Measurements from ENCODE around the gene C3orf22. TPM values are rescaled to one million over a fixed set of nuclear protein-coding genes. Genes with fewer than 3 reads are reported as not detected.

Gene C3orf22
- total RNA-seq, 1 donor: not detected

GRCh38 chr3:126517986-126518778, 40.5 kb downstream of the C3orf22 start:
- TF ChIP-seq, protein P1, sequence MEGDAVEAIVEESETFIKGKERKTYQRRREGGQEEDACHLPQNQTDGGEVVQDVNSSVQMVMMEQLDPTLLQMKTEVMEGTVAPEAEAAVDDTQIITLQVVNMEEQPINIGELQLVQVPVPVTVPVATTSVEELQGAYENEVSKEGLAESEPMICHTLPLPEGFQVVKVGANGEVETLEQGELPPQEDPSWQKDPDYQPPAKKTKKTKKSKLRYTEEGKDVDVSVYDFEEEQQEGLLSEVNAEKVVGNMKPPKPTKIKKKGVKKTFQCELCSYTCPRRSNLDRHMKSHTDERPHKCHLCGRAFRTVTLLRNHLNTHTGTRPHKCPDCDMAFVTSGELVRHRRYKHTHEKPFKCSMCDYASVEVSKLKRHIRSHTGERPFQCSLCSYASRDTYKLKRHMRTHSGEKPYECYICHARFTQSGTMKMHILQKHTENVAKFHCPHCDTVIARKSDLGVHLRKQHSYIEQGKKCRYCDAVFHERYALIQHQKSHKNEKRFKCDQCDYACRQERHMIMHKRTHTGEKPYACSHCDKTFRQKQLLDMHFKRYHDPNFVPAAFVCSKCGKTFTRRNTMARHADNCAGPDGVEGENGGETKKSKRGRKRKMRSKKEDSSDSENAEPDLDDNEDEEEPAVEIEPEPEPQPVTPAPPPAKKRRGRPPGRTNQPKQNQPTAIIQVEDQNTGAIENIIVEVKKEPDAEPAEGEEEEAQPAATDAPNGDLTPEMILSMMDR (IDR thresholded peaks at IDR 0.05; ENCODE audit: insufficient read depth, low read length): no peak
- H3K4me3 ChIP-seq (ENCODE audit: low read depth, low read length): no peak overlapping the region
- no peak for DNase-seq (ENCODE audit: low read depth)

GRCh38 chr3:126517291-126517951, 41.3 kb downstream of the C3orf22 start, which contains the start of gene UROC1:
TSS of gene UROC1 (minus strand) at chr3:126517773. CDS start at chr3:126517719, 54 bp downstream.
- no peak for DNase-seq (ENCODE audit: low read depth)
- no peak within 1 kb of the TSS for H3K4me3 ChIP-seq (ENCODE audit: low read depth, low read length)
- TF ChIP-seq, protein P1 (IDR thresholded peaks at IDR 0.05; ENCODE audit: insufficient read depth, low read length): no peak

DNA sequence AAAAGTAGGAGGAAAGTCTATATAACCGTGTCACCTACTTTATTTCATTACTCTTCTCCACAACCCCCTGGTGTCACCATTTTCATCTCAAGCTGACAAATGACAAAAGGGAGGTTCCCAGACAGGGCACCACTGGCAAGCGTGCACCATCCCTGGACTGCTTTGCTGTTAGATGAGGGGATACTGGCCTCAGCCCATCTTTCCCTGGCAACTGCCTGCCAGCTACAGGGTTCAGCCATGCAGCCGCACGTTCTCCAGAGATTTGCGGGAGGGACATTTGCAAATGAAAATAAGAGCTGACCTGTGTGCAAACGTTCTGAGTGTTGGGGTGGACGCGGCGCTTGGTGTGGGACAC, 41.8 kb downstream of the C3orf22 start:
- TF ChIP-seq, protein P1 (IDR thresholded peaks at IDR 0.05; ENCODE audit: insufficient read depth, low read length): no peak
- no peak for DNase-seq (ENCODE audit: low read depth)
- H3K4me3 ChIP-seq (ENCODE audit: low read depth, low read length): no peak overlapping the region

DNA sequence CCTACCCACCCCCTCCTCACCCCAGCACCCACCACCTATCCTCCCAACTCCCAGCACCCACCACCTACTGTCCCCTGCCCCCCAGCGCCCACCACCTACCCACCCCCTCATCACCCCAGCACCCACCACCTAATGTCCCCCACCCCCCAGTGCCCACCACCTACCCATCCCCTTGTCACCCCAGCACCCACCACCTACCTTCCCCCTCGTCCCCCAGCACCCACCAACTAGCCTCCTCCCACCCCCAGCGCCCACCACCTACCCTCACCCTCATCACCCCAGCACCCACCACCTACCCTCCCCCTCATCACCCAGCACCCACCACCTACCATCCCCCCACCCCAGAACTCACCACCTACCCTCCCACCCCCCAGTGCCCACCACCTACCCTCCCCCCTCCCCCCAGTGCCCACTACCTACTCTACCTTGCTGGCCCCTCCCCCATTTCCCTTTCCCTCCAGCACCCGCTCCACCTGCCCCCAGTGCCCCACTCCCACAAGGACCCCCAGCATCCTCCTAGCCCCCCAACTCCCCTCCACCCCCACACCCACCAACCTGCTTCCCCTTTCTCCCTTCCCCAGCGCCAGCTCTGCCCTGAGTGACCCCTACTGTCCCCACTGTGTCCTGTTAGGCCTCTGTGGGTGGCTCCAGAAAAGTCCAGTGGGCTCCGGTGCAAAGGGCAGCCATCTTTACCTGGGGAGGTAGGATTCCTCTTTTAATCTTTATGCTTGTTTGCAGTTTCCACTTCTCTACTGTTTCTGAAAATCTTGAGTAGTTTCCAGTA, 42.4 kb downstream of the C3orf22 start:
- DNase-seq (ENCODE audit: low read depth): no peak
- TF ChIP-seq, protein P1 (IDR thresholded peaks at IDR 0.05; ENCODE audit: insufficient read depth, low read length): no peak
- H3K4me3 ChIP-seq (ENCODE audit: low read depth, low read length): no peak overlapping the region

DNA sequence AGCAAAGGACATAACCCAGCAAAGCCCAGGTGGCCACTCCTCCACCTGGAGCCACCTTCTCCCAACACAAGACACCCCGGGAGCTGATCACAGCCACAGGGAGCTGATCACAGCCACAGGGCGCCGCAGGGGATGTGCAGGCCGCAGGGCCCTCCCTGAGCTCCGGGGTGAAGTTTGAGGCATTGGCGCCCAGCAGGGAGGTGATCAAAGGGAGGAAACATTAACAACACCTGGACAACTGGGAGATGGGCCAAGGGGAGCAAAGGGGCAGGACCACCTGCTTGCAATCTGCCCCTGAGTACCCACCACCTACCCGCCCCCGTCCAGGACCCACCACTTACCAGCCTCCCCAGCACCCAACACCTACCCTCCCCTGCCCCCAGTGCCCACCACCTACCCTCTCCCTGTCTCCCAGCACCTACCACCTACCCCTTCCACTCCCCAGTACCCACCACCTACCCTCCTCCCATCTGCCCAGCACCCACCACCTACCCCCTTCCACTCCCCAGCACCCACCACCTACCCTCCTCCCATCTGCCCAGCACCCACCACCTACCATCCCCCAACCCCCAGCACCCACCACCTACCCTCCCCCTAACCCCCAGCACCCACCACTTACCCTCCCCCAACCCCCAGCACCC, 43.5 kb downstream of the C3orf22 start:
- DNase-seq (ENCODE audit: low read depth): no peak
- H3K4me3 ChIP-seq (ENCODE audit: low read depth, low read length): no peak overlapping the region
- TF ChIP-seq, protein P1 (IDR thresholded peaks at IDR 0.05; ENCODE audit: insufficient read depth, low read length): no peak

DNA sequence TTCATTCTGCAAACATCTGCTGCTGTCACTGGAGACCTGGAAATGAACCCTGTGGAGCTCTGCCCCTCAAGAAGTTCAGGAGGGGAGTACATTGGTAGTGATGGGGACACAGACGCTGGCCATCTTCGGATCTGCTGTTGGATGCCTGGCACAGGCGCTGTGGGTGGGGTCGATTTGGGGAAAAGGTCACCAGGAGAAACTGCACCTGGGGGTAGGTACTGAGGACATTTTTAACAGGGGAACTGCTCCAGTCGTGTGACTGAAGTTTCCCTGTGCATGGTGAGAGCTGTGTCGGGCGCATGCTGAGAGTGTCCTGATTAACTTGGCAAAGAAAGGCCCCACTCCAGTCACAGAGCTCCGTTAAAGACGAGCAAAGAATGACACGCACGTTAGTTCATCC, 44.6 kb downstream of the C3orf22 start:
- TF ChIP-seq, protein P1 (IDR thresholded peaks at IDR 0.05; ENCODE audit: insufficient read depth, low read length): no peak
- no peak for DNase-seq (ENCODE audit: low read depth)
- no peak overlapping the region for H3K4me3 ChIP-seq (ENCODE audit: low read depth, low read length)
